ENCODE data around the gene KLF12.

KLF12 gene

GRCh38 chr13:74134221-74134776, at the start of gene KLF12:
Gene KLF12, minus strand, starts transcription at chr13:74134404.
- peak; percentile 93 for DNase-seq

- no peak for DNase-seq
These were observed 48.3 kb upstream of the KLF12 start for GRCh38 chr13:74182491-74182890.

- DNase-seq: no peak
These were observed 40.6 kb upstream of the KLF12 start for GRCh38 chr13:74174810-74175209.

- DNase-seq: no peak
These were observed 39.6 kb upstream of the KLF12 start for GRCh38 chr13:74173822-74174221.

GRCh38 chr13:74171641-74172040, 37.4 kb upstream of the KLF12 start:
- DNase-seq: no peak

- no peak for DNase-seq
These were observed 35.5 kb upstream of the KLF12 start for GRCh38 chr13:74169676-74170075.

GRCh38 chr13:74168263-74168675, 34.1 kb upstream of the KLF12 start:
- no peak for DNase-seq

GRCh38 chr13:74166261-74167004, 32.2 kb upstream of the KLF12 start:
- DNase-seq: no peak

GRCh38 chr13:74162782-74163181, 28.6 kb upstream of the KLF12 start:
- no peak for DNase-seq

GRCh38 chr13:74162135-74162534, 27.9 kb upstream of the KLF12 start:
- no peak for DNase-seq

- no peak for DNase-seq
These were observed 24.6 kb upstream of the KLF12 start for GRCh38 chr13:74158571-74159352.

- no peak for DNase-seq
These were observed 23.8 kb upstream of the KLF12 start for GRCh38 chr13:74158028-74158427.

- no peak for DNase-seq
These were observed 20.8 kb upstream of the KLF12 start for GRCh38 chr13:74154981-74155380.

- no peak for DNase-seq
These were observed 19.1 kb upstream of the KLF12 start for GRCh38 chr13:74153316-74153715.

- DNase-seq: no peak
These were observed 17.7 kb upstream of the KLF12 start for GRCh38 chr13:74151859-74152258.

GRCh38 chr13:74148352-74148751, 14.1 kb upstream of the KLF12 start:
- no peak for DNase-seq

- DNase-seq: no peak
These were observed 11.2 kb upstream of the KLF12 start for GRCh38 chr13:74145249-74145975.

- DNase-seq: no peak
These were observed 10.1 kb upstream of the KLF12 start for GRCh38 chr13:74144269-74144668.

- no peak for DNase-seq
These were observed 8.1 kb upstream of the KLF12 start for GRCh38 chr13:74142257-74142656.

GRCh38 chr13:74138241-74138640, 4.0 kb upstream of the KLF12 start:
- DNase-seq: no peak

GRCh38 chr13:74136084-74136658, 2.0 kb upstream of the KLF12 start:
- DNase-seq: peak; percentile 51

GRCh38 chr13:74135326-74136083, 1.3 kb upstream of the KLF12 start:
- peak; percentile 64 for DNase-seq
